Ascending aorta (tissue), 2 donors: Measurements from ENCODE around the gene KCNMA1. TPM values are rescaled to one million over a fixed set of nuclear protein-coding genes. Genes with fewer than 3 reads are reported as not detected.

Experiments
- DNase-seq, 2 donors: peaks; one replicate each; pipeline ENCODE4 v3.0.0-alpha.2; 2019; ENCODE audit warnings: low spot score in 2 of 2
- H3K27ac ChIP-seq, 2 donors: fragments of 200-600 bp; sonication (generic); one replicate each; pipeline ENCODE4 v1.5.1; 2016 to 2017; ENCODE audit warnings: mild to moderate bottlenecking in 1 of 2
- H3K27me3 ChIP-seq: fragments of 200-600 bp; sonication (generic); one replicate; pipeline ENCODE4 v1.5.1; 2017
- H3K36me3 ChIP-seq, 2 donors: fragments of 200-600 bp; sonication (generic); one replicate each; pipeline ENCODE4 v1.5.1; 2016
- H3K4me1 ChIP-seq, 2 donors: fragments of 200-600 bp; sonication (generic); one replicate each; pipeline ENCODE4 v1.5.1; 2016 to 2017; ENCODE audit warnings: mild to moderate bottlenecking in 1 of 2
- H3K4me3 ChIP-seq, 2 donors: fragments of 200-600 bp; sonication (generic); one replicate each; pipeline ENCODE4 v1.5.1; 2016 to 2017; ENCODE audit warnings: mild to moderate bottlenecking in 1 of 2
- H3K9me3 ChIP-seq, 2 donors: fragments of 200-600 bp; sonication (generic); one replicate each; pipeline ENCODE4 v1.5.1; 2016
- CTCF ChIP-seq, 3 experiments: fragments of 200-600 bp in 2 of 3; fragments of 450-650 bp in 1 of 3; sonication (generic) in 2 of 3; IDR thresholded peaks; one replicate each; pipeline ENCODE4 v1.5.1; 2016 to 2019; ENCODE audit warnings: antibody characterized with exemption in 3 of 3, mild to moderate bottlenecking in 1 of 3, moderate library complexity in 1 of 3
- intact Hi-C: fragments of 100-400 bp; cut with DNase I; formaldehyde crosslinking; loops from one replicate; pipeline ENCODE4 v1.15.1; 2023
- total RNA-seq: library from RNA; depleted of rRNA; stranded (reverse); fragments of >200 nt; gene quantifications from one replicate; pipeline ENCODE4 v1.1.0, GENCODE V29; 2016

The KCNMA1 gene
- total RNA-seq, 1 donor from 2014 or later: 28.6 TPM

- Histone ChIP-seq H3K9me3 (no peaks in the 10 kb centered on the region), H3K36me3 (no peaks in the 10 kb centered on the region), H3K4me1 (peaks cover 13 to 40% of the 10 kb centered on the region in 2 donors), H3K27me3 (no peaks in the 10 kb centered on the region), H3K27ac (no peak overlapping the region), H3K4me3 (no peak overlapping the region)
- TF ChIP-seq CTCF (IDR thresholded peaks at IDR 0.05): no peak
- no peak for DNase-seq
- intact Hi-C loops: no loop called here
Observed at GRCh38 chr10:77608281-77608680, 29.3 kb downstream of the KCNMA1 start.

GRCh38 chr10:77606751-77607150 lies 30.9 kb downstream of the KCNMA1 start:
- Histone ChIP-seq H3K4me3 (no peak overlapping the region), H3K4me1 (peaks cover 14 to 47% of the 10 kb centered on the region in 2 donors), H3K27me3 (no peaks in the 10 kb centered on the region), H3K27ac (no peak overlapping the region), H3K9me3 (no peaks in the 10 kb centered on the region), H3K36me3 (no peaks in the 10 kb centered on the region)
- intact Hi-C loops: no loop called here
- no peak for DNase-seq
- no peak for TF ChIP-seq CTCF (IDR thresholded peaks at IDR 0.05)

GRCh38 chr10:77605466-77605865 lies 32.1 kb downstream of the KCNMA1 start:
- DNase-seq: no peak
- H3K27me3 ChIP-seq: no peaks in the 10 kb centered on the region
- no peak overlapping the region for H3K27ac ChIP-seq
- intact Hi-C loops: no loop called here
- peaks cover 14 to 46% of the 10 kb centered on the region in 2 donors for H3K4me1 ChIP-seq
- TF ChIP-seq CTCF (IDR thresholded peaks at IDR 0.05): no peak
- H3K9me3 ChIP-seq: no peaks in the 10 kb centered on the region
- no peak overlapping the region for H3K4me3 ChIP-seq
- no peaks in the 10 kb centered on the region for H3K36me3 ChIP-seq

- intact Hi-C loops: no loop called here
- H3K27me3 ChIP-seq: no peaks in the 10 kb centered on the region
- peaks cover 11 to 41% of the 10 kb centered on the region in 2 donors for H3K4me1 ChIP-seq
- no peak for TF ChIP-seq CTCF (IDR thresholded peaks at IDR 0.05)
- H3K4me3 ChIP-seq: no peak overlapping the region
- no peak overlapping the region for H3K27ac ChIP-seq
- no peaks in the 10 kb centered on the region for H3K9me3 ChIP-seq
- DNase-seq: no peak
- H3K36me3 ChIP-seq: no peaks in the 10 kb centered on the region
Observed at GRCh38 chr10:77604941-77605351, 32.7 kb downstream of the KCNMA1 start.

- Histone ChIP-seq H3K9me3 (no peaks in the 10 kb centered on the region), H3K4me3 (no peak overlapping the region), H3K36me3 (no peaks in the 10 kb centered on the region), H3K4me1 (peaks cover 11 to 34% of the 10 kb centered on the region in 2 donors), H3K27ac (peak overlapping the region; percentile 4 to 10), H3K27me3 (no peaks in the 10 kb centered on the region)
- intact Hi-C loops: no loop called here
- no peak for TF ChIP-seq CTCF (IDR thresholded peaks at IDR 0.05)
- no peak for DNase-seq
Observed at GRCh38 chr10:77604063-77604462, 33.5 kb downstream of the KCNMA1 start.

GRCh38 chr10:77603534-77603927 lies 34.1 kb downstream of the KCNMA1 start:
- Histone ChIP-seq H3K36me3 (no peaks in the 10 kb centered on the region), H3K27me3 (no peaks in the 10 kb centered on the region), H3K4me3 (peak overlapping the region in 1 of 2 donors; percentile 10), H3K4me1 (peaks cover 11 to 39% of the 10 kb centered on the region in 2 donors), H3K27ac (peak overlapping the region; percentile 4 to 10), H3K9me3 (no peaks in the 10 kb centered on the region)
- intact Hi-C loops: no loop called here
- DNase-seq: no peak
- TF ChIP-seq CTCF (IDR thresholded peaks at IDR 0.05): no peak
